SK-N-SH (cell line): ENCODE measurements around the gene MYO1D.

Experiments used
- CTCF ChIP-seq: fragments of 200-600 bp; sonication (generic); IDR thresholded peaks from 2 replicates; pipeline ENCODE4 v1.6.1; 2017; ENCODE audit warnings: antibody characterized with exemption, mild to moderate bottlenecking, moderate library complexity
- EP300 ChIP-seq, 2 experiments: IDR thresholded peaks; 2 replicates each; pipeline versions ENCODE4 v1.4.0 to v1.6.1; 2012; ENCODE audit warnings: borderline replicate concordance in 1 of 2, low read depth in 1 of 2, low read length in 1 of 2
- FOXM1 ChIP-seq: IDR thresholded peaks from 2 replicates; pipeline ENCODE4 v1.4.0; 2012; ENCODE audit warnings: low read depth, mild to moderate bottlenecking
- MAX ChIP-seq: IDR thresholded peaks from 2 replicates; pipeline ENCODE4 v1.4.0; 2012; ENCODE audit warnings: low read depth
- MXI1 ChIP-seq: IDR thresholded peaks from 2 replicates; pipeline ENCODE4 v1.6.1; 2012; ENCODE audit warnings: mild to moderate bottlenecking, low read depth, low read length, improper control_type of control experiment
- POLR2AphosphoS5 ChIP-seq: IDR thresholded peaks from 2 replicates; pipeline ENCODE4 v1.6.1; 2012; ENCODE audit warnings: low read depth, low read length
- RAD21 ChIP-seq: IDR thresholded peaks from 2 replicates; pipeline ENCODE4 v1.6.1; 2012; ENCODE audit warnings: mild to moderate bottlenecking, low read length
- TAF1 ChIP-seq: IDR thresholded peaks from 2 replicates; pipeline ENCODE4 v1.6.1; 2012; ENCODE audit warnings: low read depth, mild to moderate bottlenecking, low read length, moderate library complexity, borderline replicate concordance
- USF1 ChIP-seq: IDR thresholded peaks from 2 replicates; pipeline ENCODE4 v1.4.0; 2012; ENCODE audit warnings: low read depth, borderline replicate concordance

GRCh38 chr17:32621612-32622312 lies 255.2 kb downstream of the MYO1D start:
- TF ChIP-seq POLR2AphosphoS5 (no peak), CTCF (no peak), MAX (no peak), RAD21 (no peak), FOXM1 (no peak), MXI1 (no peak), USF1 (no peak), TAF1 (no peak), EP300 (IDR thresholded peaks at IDR 0.05; ENCODE audit: borderline replicate concordance in 1 of 2, low read depth in 1 of 2, low read length in 1 of 2) (no peak)
